SK-N-SH treated with all-trans-retinoic acid at 6 μM for 48 hours (cell line): ENCODE results near the gene IL6ST.

ENCODE experiments used
- ATAC-seq: fragments of 200-7000 bp; cut with Tn5 transposase; 3 replicates; pipeline ENCODE4 v1.9.1; 2020; ENCODE audit warnings: mild to moderate bottlenecking, moderate library complexity
- ARNTL ChIP-seq: fragments of 450-650 bp; formaldehyde crosslinking; IDR thresholded peaks from 2 replicates; pipeline ENCODE4 v1.5.0; 2020; ENCODE audit warnings: low read depth, mild to moderate bottlenecking, moderate library complexity, borderline replicate concordance
- BACH2 ChIP-seq: fragments of 250-450 bp; sonication (Bioruptor Pico); IDR thresholded peaks from 2 replicates; pipeline ENCODE4 v1.9.0; 2021; ENCODE audit warnings: mild to moderate bottlenecking, borderline replicate concordance
- CSDC2 ChIP-seq: fragments of 250-450 bp; sonication (Bioruptor Pico); IDR thresholded peaks from 2 replicates; pipeline ENCODE4 v1.5.0; 2020; ENCODE audit warnings: mild to moderate bottlenecking, moderate library complexity
- GLIS3 ChIP-seq: fragments of 250-450 bp; sonication (Bioruptor Pico); IDR thresholded peaks from 2 replicates; pipeline ENCODE4 v1.5.0; 2020; ENCODE audit warnings: mild to moderate bottlenecking, moderate library complexity
- ISL1 ChIP-seq: fragments of 250-450 bp; sonication (Bioruptor Pico); IDR thresholded peaks from 2 replicates; pipeline ENCODE4 v2.1.2; 2022; ENCODE audit warnings: mild to moderate bottlenecking, moderate library complexity
- OSR1 ChIP-seq: fragments of 250-450 bp; sonication (Bioruptor Pico); IDR thresholded peaks from 2 replicates; pipeline ENCODE4 v1.8.0; 2022; ENCODE audit warnings: moderate library complexity, mild to moderate bottlenecking, inconsistent platforms
- PPARA ChIP-seq: fragments of 250-450 bp; sonication (Bioruptor Pico); IDR thresholded peaks from 2 replicates; pipeline ENCODE4 v1.5.0; 2020; ENCODE audit warnings: mild to moderate bottlenecking, borderline replicate concordance
- RARB ChIP-seq: fragments of 250-450 bp; sonication (Bioruptor Pico); IDR thresholded peaks from 2 replicates; pipeline ENCODE4 v1.8.0; 2021; ENCODE audit warnings: mild to moderate bottlenecking, moderate library complexity
- SNAI2 ChIP-seq: fragments of 250-450 bp; sonication (Bioruptor Pico); IDR thresholded peaks from 2 replicates; pipeline ENCODE4 v1.5.0; 2020; ENCODE audit warnings: mild to moderate bottlenecking, moderate library complexity
- TCF4 ChIP-seq: fragments of 250-450 bp; sonication (Bioruptor Pico); IDR thresholded peaks from 2 replicates; pipeline ENCODE4 v1.8.0; 2021; ENCODE audit warnings: mild to moderate bottlenecking, moderate library complexity, borderline replicate concordance
- TOX ChIP-seq: fragments of 250-450 bp; sonication (Bioruptor Pico); IDR thresholded peaks from 2 replicates; pipeline ENCODE4 v1.8.0; 2021; ENCODE audit warnings: mild to moderate bottlenecking, moderate library complexity, borderline replicate concordance
- ZC3H10 ChIP-seq: fragments of 250-450 bp; sonication (Bioruptor Pico); IDR thresholded peaks from 2 replicates; pipeline ENCODE4 v1.5.1; 2021; ENCODE audit warnings: mild to moderate bottlenecking, moderate library complexity
- ZFP3 ChIP-seq: fragments of 250-450 bp; sonication (Bioruptor Pico); IDR thresholded peaks from 2 replicates; pipeline ENCODE4 v1.5.0; 2020; ENCODE audit warnings: mild to moderate bottlenecking, moderate library complexity
- ZFP30 ChIP-seq: fragments of 450-650 bp; formaldehyde crosslinking; IDR thresholded peaks from 2 replicates; pipeline ENCODE4 v1.5.0; 2022; ENCODE audit warnings: mild to moderate bottlenecking, moderate library complexity
- ZNF565 ChIP-seq: fragments of 450-650 bp; formaldehyde crosslinking; conservative IDR thresholded peaks from 2 replicates; pipeline ENCODE4 v1.5.0; 2020; ENCODE audit warnings: low read depth, mild to moderate bottlenecking, moderate library complexity
- ZNF70 ChIP-seq: fragments of 450-650 bp; formaldehyde crosslinking; IDR thresholded peaks from 2 replicates; pipeline ENCODE4 v1.5.0; 2020; ENCODE audit warnings: mild to moderate bottlenecking, moderate library complexity
- ZNF8 ChIP-seq: fragments of 450-650 bp; formaldehyde crosslinking; IDR thresholded peaks from 2 replicates; pipeline ENCODE4 v1.5.0; 2020; ENCODE audit warnings: mild to moderate bottlenecking, moderate library complexity
- TF ChIP-seq, protein P1 (sequence below): fragments of 250-450 bp; sonication (Bioruptor Pico); IDR thresholded peaks from 2 replicates; pipeline ENCODE4 v1.8.0; 2020; ENCODE audit warnings: mild to moderate bottlenecking, moderate library complexity, borderline replicate concordance
- TF ChIP-seq, protein P2 (sequence below): fragments of 250-450 bp; sonication (Bioruptor Pico); IDR thresholded peaks from 2 replicates; pipeline ENCODE4 v1.8.0; 2021; ENCODE audit warnings: low read depth, mild to moderate bottlenecking, moderate library complexity, borderline replicate concordance
- TF ChIP-seq, protein P3 (sequence below): fragments of 250-450 bp; sonication (Bioruptor Pico); IDR thresholded peaks from 2 replicates; pipeline ENCODE4 v1.5.0; 2020; ENCODE audit warnings: mild to moderate bottlenecking, moderate library complexity
- TF ChIP-seq, protein P4 (sequence below): fragments of 250-450 bp; sonication (Bioruptor Pico); IDR thresholded peaks from 2 replicates; pipeline ENCODE4 v1.5.1; 2020; ENCODE audit warnings: low read depth, mild to moderate bottlenecking, moderate library complexity

Gene IL6ST

DNA sequence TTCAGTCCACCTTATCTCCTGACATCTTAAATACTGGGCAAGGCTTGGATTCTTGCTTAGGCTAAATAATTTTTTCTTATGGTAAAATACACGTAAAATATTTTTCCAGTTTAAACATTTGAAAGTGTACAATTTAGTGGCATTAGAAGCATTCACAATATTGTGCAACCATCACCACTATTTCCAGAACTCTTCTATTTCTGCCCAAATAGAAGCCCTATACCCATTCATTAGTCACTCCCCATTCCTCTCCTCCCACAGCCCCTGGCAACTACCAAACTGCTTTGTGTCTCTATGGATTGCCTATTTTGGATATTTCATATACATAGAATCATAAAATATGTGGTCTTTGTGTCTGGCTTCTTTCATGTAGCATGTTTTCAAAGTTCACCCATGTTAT is 86.0 kb downstream of the IL6ST start:
- ATAC-seq: no peak
- TF ChIP-seq TCF4 (no peak), ISL1 (no peak), ZNF565 (CRISPR knock-in tag) (no peak), BACH2 (CRISPR knock-in tag) (no peak), ZFP3 (no peak), ZNF8 (CRISPR knock-in tag) (no peak), ZNF70 (CRISPR knock-in tag) (no peak), SNAI2 (CRISPR knock-in tag) (no peak), ZFP30 (CRISPR knock-in tag) (no peak), ARNTL (CRISPR knock-in tag) (no peak)
- TF ChIP-seq, protein P1, sequence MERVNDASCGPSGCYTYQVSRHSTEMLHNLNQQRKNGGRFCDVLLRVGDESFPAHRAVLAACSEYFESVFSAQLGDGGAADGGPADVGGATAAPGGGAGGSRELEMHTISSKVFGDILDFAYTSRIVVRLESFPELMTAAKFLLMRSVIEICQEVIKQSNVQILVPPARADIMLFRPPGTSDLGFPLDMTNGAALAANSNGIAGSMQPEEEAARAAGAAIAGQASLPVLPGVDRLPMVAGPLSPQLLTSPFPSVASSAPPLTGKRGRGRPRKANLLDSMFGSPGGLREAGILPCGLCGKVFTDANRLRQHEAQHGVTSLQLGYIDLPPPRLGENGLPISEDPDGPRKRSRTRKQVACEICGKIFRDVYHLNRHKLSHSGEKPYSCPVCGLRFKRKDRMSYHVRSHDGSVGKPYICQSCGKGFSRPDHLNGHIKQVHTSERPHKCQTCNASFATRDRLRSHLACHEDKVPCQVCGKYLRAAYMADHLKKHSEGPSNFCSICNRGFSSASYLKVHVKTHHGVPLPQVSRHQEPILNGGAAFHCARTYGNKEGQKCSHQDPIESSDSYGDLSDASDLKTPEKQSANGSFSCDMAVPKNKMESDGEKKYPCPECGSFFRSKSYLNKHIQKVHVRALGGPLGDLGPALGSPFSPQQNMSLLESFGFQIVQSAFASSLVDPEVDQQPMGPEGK (CRISPR knock-in tag): no peak
- TF ChIP-seq, protein P2, sequence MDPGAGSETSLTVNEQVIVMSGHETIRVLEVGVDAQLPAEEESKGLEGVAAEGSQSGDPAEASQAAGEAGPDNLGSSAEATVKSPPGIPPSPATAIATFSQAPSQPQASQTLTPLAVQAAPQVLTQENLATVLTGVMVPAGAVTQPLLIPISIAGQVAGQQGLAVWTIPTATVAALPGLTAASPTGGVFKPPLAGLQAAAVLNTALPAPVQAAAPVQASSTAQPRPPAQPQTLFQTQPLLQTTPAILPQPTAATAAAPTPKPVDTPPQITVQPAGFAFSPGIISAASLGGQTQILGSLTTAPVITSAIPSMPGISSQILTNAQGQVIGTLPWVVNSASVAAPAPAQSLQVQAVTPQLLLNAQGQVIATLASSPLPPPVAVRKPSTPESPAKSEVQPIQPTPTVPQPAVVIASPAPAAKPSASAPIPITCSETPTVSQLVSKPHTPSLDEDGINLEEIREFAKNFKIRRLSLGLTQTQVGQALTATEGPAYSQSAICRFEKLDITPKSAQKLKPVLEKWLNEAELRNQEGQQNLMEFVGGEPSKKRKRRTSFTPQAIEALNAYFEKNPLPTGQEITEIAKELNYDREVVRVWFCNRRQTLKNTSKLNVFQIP (CRISPR knock-in tag): no peak
- TF ChIP-seq, protein P3, sequence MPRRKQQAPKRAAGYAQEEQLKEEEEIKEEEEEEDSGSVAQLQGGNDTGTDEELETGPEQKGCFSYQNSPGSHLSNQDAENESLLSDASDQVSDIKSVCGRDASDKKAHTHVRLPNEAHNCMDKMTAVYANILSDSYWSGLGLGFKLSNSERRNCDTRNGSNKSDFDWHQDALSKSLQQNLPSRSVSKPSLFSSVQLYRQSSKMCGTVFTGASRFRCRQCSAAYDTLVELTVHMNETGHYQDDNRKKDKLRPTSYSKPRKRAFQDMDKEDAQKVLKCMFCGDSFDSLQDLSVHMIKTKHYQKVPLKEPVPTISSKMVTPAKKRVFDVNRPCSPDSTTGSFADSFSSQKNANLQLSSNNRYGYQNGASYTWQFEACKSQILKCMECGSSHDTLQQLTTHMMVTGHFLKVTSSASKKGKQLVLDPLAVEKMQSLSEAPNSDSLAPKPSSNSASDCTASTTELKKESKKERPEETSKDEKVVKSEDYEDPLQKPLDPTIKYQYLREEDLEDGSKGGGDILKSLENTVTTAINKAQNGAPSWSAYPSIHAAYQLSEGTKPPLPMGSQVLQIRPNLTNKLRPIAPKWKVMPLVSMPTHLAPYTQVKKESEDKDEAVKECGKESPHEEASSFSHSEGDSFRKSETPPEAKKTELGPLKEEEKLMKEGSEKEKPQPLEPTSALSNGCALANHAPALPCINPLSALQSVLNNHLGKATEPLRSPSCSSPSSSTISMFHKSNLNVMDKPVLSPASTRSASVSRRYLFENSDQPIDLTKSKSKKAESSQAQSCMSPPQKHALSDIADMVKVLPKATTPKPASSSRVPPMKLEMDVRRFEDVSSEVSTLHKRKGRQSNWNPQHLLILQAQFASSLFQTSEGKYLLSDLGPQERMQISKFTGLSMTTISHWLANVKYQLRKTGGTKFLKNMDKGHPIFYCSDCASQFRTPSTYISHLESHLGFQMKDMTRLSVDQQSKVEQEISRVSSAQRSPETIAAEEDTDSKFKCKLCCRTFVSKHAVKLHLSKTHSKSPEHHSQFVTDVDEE (CRISPR knock-in tag): no peak
- TF ChIP-seq, protein P4, sequence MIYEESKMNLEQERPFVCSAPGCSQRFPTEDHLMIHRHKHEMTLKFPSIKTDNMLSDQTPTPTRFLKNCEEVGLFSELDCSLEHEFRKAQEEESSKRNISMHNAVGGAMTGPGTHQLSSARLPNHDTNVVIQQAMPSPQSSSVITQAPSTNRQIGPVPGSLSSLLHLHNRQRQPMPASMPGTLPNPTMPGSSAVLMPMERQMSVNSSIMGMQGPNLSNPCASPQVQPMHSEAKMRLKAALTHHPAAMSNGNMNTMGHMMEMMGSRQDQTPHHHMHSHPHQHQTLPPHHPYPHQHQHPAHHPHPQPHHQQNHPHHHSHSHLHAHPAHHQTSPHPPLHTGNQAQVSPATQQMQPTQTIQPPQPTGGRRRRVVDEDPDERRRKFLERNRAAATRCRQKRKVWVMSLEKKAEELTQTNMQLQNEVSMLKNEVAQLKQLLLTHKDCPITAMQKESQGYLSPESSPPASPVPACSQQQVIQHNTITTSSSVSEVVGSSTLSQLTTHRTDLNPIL: no peak
- TF ChIP-seq, all 23 proteins: peak for 0

DNA sequence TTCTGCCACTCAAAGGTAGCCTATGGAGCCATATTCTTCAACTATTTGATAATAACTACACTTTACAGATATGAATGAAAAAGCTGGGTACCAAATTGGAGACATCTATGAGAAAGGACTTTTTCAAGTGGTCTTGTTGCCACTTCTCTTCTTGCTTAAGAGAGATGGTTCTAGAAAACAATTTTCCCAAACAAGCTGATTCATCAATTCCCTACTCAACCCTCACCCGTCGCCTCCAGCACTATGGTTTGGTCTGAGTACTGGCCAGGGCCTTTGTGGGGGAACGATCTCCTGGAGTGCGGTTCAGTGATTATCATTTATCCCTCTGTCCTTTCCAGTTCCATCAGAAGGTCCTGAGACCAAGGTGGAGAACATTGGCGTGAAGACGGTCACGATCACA is 86.8 kb downstream of the IL6ST start:
- no peak for ATAC-seq

DNA sequence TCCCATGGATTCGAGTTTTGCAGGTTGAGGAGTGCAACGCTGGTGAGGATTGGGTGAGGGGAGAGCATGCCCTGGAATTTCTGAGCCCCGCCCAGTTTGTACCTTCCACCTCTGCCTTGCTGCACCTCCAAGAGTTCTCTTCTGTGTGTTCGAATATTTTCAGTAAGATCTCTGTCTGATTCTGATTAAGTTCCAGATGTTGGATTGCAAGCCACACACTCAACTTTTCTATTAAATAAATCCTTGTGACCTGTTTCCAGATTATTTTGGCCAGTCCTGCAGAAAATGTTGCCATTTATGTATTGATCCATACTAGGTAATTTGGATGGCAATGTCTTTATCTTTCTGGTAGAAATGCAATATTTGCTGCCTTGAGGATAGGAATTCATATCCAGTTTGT is 89.5 kb downstream of the IL6ST start:
- ATAC-seq: no peak
- TF ChIP-seq TOX (CRISPR knock-in tag): no peak
- TF ChIP-seq CSDC2: no peak
- TF ChIP-seq TCF4: no peak
- no peak for TF ChIP-seq ZNF70 (CRISPR knock-in tag)

More for the DNA sequence above, 86.8 kb downstream of the IL6ST start:
- TF ChIP-seq TCF4: no peak
- TF ChIP-seq ZNF565 (CRISPR knock-in tag): no peak
- TF ChIP-seq, protein P3 (CRISPR knock-in tag): no peak
- TF ChIP-seq PPARA: no peak

DNA sequence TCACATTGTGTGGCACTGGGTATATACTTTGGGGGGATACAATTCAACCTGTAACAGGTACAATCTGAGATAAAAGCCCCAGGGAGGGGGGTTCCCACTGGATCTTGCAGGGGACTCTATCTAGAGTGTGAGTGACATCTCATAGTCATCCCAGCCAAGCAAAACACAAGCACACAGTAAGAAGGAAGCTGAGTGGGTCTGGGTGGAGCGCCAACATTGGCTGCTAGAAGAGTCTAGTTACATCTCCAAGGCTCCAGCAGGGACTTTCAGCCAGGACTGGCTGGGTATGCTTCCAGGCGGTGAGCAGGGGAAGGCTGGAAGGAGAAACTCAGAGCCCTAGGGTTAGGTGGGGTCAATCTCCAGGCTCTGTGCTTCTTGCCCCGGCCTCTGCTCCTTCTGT is 90.6 kb downstream of the IL6ST start:
- no peak for TF ChIP-seq ISL1
- no peak for TF ChIP-seq OSR1 (CRISPR knock-in tag)
- no peak for TF ChIP-seq ZNF70 (CRISPR knock-in tag)
- TF ChIP-seq RARB (CRISPR knock-in tag): no peak
- TF ChIP-seq, protein P2 (CRISPR knock-in tag): no peak
- TF ChIP-seq BACH2 (CRISPR knock-in tag): no peak
- no peak for TF ChIP-seq ZC3H10
- TF ChIP-seq ARNTL (CRISPR knock-in tag): no peak
- TF ChIP-seq GLIS3 (CRISPR knock-in tag): no peak
- TF ChIP-seq, protein P3 (CRISPR knock-in tag): no peak
- TF ChIP-seq ZFP30 (CRISPR knock-in tag): no peak
- ATAC-seq: no peak; the same call in 2 of the 3 replicates
